GM19324 (cell line): Measurements from ENCODE around the gene PCGF5.
"Not testable (repeated sequence)": the region's sequence is repeated elsewhere in the genome, so short reads cannot be mapped to it uniquely, and the experiment has no call there.

ENCODE experiments used
- ATAC-seq: cut with Tn5 transposase; IDR thresholded peaks from one replicate; pipeline ENCODE4 v1.9.1; 2021; ENCODE audit warnings: mild to moderate bottlenecking, moderate library complexity; ENCODE audit not compliant: unreplicated experiment, low FRiP score

The PCGF5 gene

DNA sequence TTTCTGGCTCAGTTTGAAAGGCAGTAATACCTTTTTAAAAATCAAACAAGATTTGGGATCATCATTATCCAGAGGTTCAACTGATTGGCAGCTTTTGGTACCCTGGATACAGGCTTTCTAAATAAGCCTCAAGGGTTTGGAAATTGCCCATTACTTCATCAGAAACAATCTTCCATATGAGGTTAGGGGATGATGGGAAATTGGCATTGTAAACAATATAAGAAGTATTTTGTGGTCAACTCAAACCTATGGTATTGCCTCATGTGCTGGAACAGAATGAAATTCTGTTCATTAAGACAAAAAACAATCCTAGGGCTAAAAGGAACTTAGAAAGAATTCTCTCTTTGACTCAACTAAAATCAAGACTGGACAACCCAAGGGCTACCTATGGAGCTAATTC lies 97.1 kb downstream of the PCGF5 start:
- ATAC-seq, result no peak

DNA sequence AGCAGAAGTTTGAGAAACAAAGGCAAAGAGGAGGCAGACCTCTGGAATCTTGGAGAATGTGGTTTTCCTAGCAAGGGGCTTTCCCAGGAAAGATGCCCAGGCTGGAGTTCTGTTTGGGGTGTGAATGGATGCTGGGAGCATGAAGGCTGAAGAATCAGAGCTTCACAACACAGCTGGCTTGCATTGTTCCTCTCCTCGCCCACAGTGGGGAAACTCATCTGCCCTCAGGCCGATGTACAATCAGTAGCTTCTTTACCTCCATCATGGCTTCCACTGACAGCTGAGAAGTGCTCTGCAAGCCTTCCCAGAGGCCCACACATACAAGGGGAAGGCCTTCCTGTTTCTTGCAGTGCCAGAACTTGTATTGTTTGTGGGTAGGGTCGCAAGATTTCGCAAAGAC lies 98.9 kb downstream of the PCGF5 start:
- ATAC-seq, result no peak

DNA sequence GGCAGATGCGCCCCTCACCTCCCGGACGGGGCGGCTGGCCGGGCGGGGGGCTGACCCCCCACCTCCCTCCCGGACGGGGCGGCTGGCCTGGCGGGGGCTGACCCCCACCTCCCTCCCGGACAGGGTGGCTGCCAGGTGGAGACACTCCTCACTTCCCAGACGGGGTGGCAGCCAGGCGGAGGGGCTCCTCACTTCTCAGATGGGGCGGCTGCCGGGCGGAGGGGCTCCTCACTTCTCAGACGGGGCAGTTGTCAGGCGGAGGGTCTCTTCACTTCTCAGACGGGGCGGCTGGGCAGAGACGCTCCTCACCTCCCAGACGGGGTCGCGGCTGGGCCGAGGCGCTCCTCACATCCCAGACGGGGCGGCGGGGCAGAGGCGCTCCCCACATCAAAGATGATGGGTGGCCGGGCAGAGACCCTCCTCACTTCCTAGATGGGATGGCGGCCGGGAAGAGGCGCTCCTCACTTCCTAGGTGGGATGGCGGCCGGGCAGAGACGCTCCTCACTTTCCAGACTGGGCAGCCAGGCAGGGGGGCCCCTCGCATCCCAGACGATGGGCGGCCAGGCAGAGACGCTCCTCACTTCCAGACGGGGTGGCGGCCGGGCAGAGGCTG lies 102.9 kb downstream of the PCGF5 start:
- ATAC-seq, result not testable (repeated sequence)

DNA sequence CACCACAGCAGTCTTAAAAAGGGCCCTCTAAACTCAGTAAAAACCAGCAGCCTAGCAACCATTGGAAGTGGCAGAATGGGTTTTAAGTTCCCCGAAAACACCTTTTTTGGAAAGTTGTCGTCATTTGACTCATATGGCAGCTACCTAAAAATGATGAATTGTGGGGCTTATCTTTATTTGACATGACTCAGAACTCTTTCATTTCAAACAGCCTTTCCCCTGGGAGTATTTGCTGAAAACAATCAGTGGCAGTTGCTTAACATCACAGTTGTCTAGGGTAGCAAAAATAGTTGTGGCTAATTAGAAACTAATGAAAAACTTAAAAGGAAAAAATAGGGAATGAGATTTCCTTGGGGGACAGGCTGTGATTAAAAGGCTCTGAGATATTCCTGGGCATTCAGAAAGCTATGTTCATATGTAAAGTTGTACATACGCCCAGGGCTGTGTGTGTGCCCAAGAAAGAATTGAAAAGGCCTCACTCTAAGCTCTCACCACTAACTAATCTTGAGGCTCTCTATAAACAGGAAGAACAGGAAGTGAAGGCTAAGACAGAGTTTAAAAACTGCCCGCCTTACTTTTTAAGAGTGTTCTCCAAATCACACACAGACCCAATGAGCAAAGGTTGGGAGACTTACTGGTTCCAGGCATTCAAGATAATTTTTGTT lies 108.0 kb downstream of the PCGF5 start:
- no peak for ATAC-seq
